ENCODE data around the gene TST. TPM values are rescaled to one million over a fixed set of nuclear protein-coding genes. Genes with fewer than 3 reads are reported as not detected.

The TST gene
- total RNA-seq, 1 donor from 2014 or later, result 63.5 TPM

- no peak for ATAC-seq (ENCODE audit: poor library complexity)
- DNase-seq, result no peak
- intact Hi-C loops (cut with DNase I), result no loop called here
These were observed 35.5 kb upstream of the TST start for GRCh38 chr22:37054600-37055365.

- intact Hi-C loops (cut with DNase I), result no loop called here
- ATAC-seq (ENCODE audit: poor library complexity) (no peak), DNase-seq (no peak)
These were observed 34.8 kb upstream of the TST start for GRCh38 chr22:37054056-37054395.

- ATAC-seq (ENCODE audit: poor library complexity) (peak; percentile 76), DNase-seq (peak; percentile 69)
- intact Hi-C loops (cut with DNase I), result no loop called here
These were observed 34.2 kb upstream of the TST start for GRCh38 chr22:37053310-37054055.

- ATAC-seq (ENCODE audit: poor library complexity) (no peak), DNase-seq (no peak)
- intact Hi-C loops (cut with DNase I), result no loop called here
These were observed 33.4 kb upstream of the TST start for GRCh38 chr22:37052386-37053309.

- intact Hi-C loops (cut with DNase I), result no loop called here
- peak; percentile 87 for DNase-seq
- peak; percentile 87 for ATAC-seq (ENCODE audit: poor library complexity)
These were observed 32.4 kb upstream of the TST start, which contains the start of gene KCTD17 for GRCh38 chr22:37051391-37052385. TSS of gene KCTD17 (plus strand) at chr22:37051742. CDS start at chr22:37051761, 19 bp downstream.

GRCh38 chr22:37050913-37051312, 31.7 kb upstream of the TST start:
- DNase-seq (no peak), ATAC-seq (ENCODE audit: poor library complexity) (no peak)
- intact Hi-C loops (cut with DNase I), result no loop called here

- ATAC-seq (ENCODE audit: poor library complexity) (no peak), DNase-seq (no peak)
- intact Hi-C loops (cut with DNase I), result loop anchor here (5.0 kb wide), 1 partner anchor 267 kb away; no protein-coding TSS in a partner anchor
These were observed 30.0 kb upstream of the TST start for GRCh38 chr22:37049224-37049623.

- ATAC-seq (ENCODE audit: poor library complexity), result no peak
- DNase-seq, result no peak
- intact Hi-C loops (cut with DNase I), result loop anchor here (5.0 kb wide), 1 partner anchor 266 kb away; no protein-coding TSS in a partner anchor
These were observed 28.9 kb upstream of the TST start for GRCh38 chr22:37048133-37048532.

- intact Hi-C loops (cut with DNase I), result loop anchor here (5.0 kb wide), 1 partner anchor 265 kb away; no protein-coding TSS in a partner anchor
- DNase-seq, result no peak
These were observed 27.8 kb upstream of the TST start for GRCh38 chr22:37047006-37047405.

GRCh38 chr22:37046589-37046988, 27.3 kb upstream of the TST start:
- DNase-seq (no peak), ATAC-seq (ENCODE audit: poor library complexity) (no peak)
- intact Hi-C loops (cut with DNase I), result loop anchor here (5.0 kb wide), 1 partner anchor 264 kb away; no protein-coding TSS in a partner anchor

More at GRCh38 chr22:37047006-37047405, 27.8 kb upstream of the TST start:
- no peak for ATAC-seq (ENCODE audit: poor library complexity)

- intact Hi-C loops (cut with DNase I), result loop anchor here (5.0 kb wide), 1 partner anchor 264 kb away; no protein-coding TSS in a partner anchor
- no peak for DNase-seq
- ATAC-seq (ENCODE audit: poor library complexity), result no peak
These were observed 26.7 kb upstream of the TST start for GRCh38 chr22:37045958-37046357.

- intact Hi-C loops (cut with DNase I), result loop anchor here (5.0 kb wide), 2 partner anchors 173 to 263 kb away; no protein-coding TSS in a partner anchor
- DNase-seq (no peak), ATAC-seq (ENCODE audit: poor library complexity) (no peak)
These were observed 25.7 kb upstream of the TST start for GRCh38 chr22:37044634-37045625.

- peak; percentile 73 for DNase-seq
- peak; percentile 92 for ATAC-seq (ENCODE audit: poor library complexity)
- intact Hi-C loops (cut with DNase I), result loop anchor here (5.0 kb wide), 1 partner anchor 172 kb away; no protein-coding TSS in a partner anchor
These were observed 24.7 kb upstream of the TST start for GRCh38 chr22:37043828-37044538.

GRCh38 chr22:37043209-37043827, 24.1 kb upstream of the TST start:
- intact Hi-C loops (cut with DNase I), result loop anchor here (5.0 kb wide), 1 partner anchor 171 kb away; no protein-coding TSS in a partner anchor
- no peak for DNase-seq
- peak; percentile 25 for ATAC-seq (ENCODE audit: poor library complexity)

- DNase-seq (no peak), ATAC-seq (ENCODE audit: poor library complexity) (no peak)
- intact Hi-C loops (cut with DNase I), result no loop called here
These were observed 20.2 kb upstream of the TST start for GRCh38 chr22:37039466-37039865.

Measured in Right ventricle myocardium superior (tissue), 1 donor.